ENCODE results near the gene CTCF.

CTCF gene

GRCh38 chr16:67534431-67534830, 27.9 kb upstream of the CTCF start:
- in situ Hi-C loops (cut with MboI; ENCODE audit: low sequenced_read_pairs): no loop called here

DNA sequence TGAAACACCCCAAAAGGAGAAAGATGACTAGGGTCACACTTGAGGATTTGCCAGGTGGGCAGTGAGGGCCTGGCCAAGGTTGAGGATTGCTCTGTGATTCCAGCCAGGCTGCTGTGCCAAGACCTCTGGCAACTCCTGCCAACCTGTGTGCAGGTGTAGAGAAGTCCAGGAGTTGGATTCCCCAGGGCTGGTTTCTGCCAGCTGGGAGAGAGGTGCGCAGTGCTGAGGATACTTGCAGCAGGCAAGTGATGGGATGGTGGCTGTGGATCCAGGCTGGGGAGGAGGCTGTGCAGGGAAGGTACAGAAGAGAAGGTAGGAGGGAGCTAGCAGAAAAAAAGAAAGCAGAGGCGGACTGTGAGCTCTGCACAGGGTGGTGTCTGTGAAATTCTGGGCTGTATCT, 27.1 kb upstream of the CTCF start:
- in situ Hi-C loops (cut with MboI; ENCODE audit: low sequenced_read_pairs): no loop called here

DNA sequence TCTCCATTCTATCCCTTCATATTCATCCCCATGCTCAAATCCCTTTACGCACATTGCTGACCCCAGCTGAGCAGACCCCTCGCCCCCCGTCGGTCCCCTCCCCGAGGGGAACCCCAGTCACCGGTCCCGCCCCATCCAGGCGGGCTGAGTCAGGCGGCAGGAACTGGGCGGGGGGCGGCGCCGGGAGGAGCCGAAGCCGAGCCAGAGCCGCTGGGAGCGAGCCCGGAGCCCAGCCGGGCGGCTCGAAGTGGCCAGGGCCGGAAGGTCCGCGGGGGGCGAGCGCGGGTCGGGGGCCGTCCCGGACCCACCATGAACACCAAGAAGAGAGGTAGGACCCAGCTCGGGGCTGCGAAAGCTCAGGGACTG, 25.1 kb upstream of the CTCF start:
- in situ Hi-C loops (cut with MboI; ENCODE audit: low sequenced_read_pairs): no loop called here

- in situ Hi-C loops (cut with MboI; ENCODE audit: low sequenced_read_pairs): no loop called here
These were observed 24.4 kb upstream of the CTCF start for GRCh38 chr16:67537636-67538591.

- in situ Hi-C loops (cut with MboI; ENCODE audit: low sequenced_read_pairs): no loop called here
These were observed 23.6 kb upstream of the CTCF start for GRCh38 chr16:67538666-67539101.

GRCh38 chr16:67539271-67539670, 23.1 kb upstream of the CTCF start:
- in situ Hi-C loops (cut with MboI; ENCODE audit: low sequenced_read_pairs): no loop called here

GRCh38 chr16:67539691-67540635, 22.4 kb upstream of the CTCF start:
- in situ Hi-C loops (cut with MboI; ENCODE audit: low sequenced_read_pairs): no loop called here

DNA sequence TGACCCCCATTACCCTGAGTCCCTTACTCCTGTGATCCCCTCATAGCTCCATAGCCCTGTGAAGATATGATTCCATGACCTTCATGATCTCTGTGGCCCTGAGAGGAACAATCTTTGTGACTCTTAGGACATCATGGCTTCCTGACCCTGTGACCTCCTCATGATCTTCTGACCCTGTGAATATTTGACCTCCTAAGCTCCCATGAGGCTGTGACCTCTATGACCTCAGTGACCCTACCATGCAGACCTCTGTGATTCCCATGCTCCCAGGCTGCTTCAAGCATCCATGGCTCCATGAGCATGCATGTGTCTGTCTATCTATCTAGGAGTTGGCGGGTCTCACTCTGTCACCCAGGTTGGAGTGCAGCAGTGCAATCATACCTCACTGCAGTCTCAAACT, 21.6 kb upstream of the CTCF start:
- in situ Hi-C loops (cut with MboI; ENCODE audit: low sequenced_read_pairs): no loop called here

DNA sequence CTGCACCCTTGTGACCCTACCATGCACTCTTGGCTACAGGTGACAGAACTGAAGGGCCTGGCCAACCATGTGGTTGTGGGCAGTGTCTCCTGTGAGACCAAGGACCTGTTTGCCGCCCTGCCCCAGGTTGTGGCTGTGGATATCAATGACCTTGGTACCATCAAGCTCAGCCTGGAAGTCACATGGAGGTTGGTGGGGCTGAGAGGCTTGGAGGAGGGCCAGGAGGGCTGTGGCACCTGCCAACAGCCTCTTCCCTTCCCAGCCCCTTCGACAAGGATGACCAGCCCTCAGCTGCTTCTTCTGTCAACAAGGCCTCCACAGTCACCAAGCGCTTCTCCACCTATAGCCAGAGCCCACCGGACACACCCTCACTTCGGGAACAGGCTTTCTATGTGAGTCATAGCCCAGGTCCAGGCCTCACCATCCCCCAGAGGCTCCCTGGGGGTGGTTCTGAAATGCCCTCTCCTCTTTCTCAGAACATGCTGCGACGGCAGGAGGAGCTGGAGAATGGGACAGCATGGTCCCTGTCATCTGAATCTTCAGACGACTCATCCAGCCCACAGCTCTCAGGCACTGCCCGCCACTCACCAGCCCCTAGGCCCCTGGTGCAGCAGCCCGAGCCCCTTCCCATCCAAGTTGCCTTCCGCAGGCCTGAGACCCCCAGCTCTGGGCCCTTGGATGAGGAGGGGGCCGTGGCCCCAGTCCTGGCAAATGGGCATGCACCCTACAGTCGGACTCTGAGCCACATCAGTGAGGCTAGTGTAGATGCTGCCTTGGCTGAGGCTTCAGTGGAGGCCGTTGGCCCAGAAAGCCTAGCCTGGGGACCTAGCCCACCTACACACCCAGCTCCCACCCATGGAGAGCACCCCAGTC, 20.7 kb upstream of the CTCF start:
- in situ Hi-C loops (cut with MboI; ENCODE audit: low sequenced_read_pairs): no loop called here

DNA sequence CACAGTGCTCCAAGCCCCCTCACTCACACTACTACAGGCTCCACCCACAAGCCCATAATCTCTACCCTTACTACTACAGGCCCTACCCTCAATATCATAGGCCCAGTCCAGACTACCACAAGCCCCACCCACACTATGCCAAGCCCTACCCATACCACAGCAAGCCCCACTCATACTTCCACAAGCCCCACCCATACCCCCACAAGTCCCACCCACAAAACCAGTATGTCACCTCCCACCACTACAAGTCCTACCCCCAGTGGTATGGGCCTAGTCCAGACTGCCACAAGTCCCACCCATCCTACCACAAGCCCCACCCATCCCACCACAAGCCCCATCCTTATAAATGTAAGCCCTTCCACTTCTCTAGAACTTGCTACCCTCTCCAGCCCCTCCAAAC, 19.9 kb upstream of the CTCF start:
- in situ Hi-C loops (cut with MboI; ENCODE audit: low sequenced_read_pairs): no loop called here

GRCh38 chr16:67543036-67543435, 19.3 kb upstream of the CTCF start:
- in situ Hi-C loops (cut with MboI; ENCODE audit: low sequenced_read_pairs): no loop called here

DNA sequence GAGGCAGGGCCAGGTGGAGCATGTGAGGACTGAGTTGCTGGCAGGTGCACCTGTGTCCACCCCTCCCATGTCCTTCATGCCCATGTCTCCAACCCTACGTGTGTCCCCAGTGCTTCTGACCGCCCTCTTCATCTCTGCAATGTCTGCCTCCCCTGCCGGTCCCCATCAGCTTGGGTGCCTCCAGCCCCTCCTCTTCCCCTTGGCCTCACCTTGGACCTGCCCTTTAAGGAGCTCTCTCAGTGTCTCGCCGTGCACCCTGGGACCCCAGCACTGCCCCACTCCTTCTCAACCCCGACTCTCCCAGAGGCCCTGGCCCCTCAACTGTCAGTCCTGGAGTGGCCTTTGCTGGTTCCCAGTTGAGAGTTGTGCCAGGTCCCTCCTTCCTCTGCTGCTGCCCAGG, 18.7 kb upstream of the CTCF start:
- in situ Hi-C loops (cut with MboI; ENCODE audit: low sequenced_read_pairs): no loop called here

DNA sequence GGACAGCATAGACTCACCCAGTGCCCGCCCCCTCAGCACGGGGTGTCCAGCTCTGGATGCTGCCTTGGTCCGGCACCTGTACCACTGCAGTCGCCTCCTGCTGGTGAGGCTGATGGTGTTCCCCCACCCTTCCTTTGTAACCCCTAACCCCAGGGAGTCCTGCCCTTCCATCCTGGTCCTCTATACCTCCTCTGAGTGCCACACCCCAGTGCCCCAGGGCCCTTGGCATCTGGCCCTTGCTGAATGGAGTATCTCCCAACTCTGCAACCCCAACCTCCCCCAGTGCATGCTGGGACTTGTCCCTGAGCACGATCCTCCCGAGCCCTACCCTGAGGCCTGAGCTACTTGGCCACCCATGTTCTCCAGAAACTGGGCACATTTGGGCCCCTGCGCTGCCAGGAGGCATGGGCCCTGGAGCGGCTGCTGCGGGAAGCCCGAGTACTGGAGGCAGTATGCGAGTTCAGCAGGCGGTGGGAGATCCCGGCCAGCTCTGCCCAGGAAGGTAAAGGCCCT, 17.9 kb upstream of the CTCF start:
- in situ Hi-C loops (cut with MboI; ENCODE audit: low sequenced_read_pairs): no loop called here

- in situ Hi-C loops (cut with MboI; ENCODE audit: low sequenced_read_pairs): no loop called here
These were observed 17.3 kb upstream of the CTCF start for GRCh38 chr16:67544844-67545664.

DNA sequence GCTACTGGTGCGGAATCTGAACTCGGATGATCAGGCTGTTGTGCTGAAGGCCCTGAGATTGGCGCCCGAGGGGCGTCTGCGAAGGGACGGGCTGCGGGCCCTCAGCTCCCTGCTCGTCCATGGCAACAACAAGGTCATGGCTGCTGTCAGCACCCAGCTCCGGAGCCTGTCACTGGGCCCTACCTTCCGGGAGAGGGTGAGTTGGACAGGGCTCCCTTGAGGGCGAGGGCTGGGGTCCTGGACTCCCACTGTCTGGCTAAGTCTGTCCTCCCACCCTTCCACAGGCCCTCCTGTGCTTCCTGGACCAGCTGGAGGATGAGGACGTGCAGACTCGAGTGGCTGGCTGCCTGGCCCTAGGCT, 16.7 kb upstream of the CTCF start:
- in situ Hi-C loops (cut with MboI; ENCODE audit: low sequenced_read_pairs): no loop called here

DNA sequence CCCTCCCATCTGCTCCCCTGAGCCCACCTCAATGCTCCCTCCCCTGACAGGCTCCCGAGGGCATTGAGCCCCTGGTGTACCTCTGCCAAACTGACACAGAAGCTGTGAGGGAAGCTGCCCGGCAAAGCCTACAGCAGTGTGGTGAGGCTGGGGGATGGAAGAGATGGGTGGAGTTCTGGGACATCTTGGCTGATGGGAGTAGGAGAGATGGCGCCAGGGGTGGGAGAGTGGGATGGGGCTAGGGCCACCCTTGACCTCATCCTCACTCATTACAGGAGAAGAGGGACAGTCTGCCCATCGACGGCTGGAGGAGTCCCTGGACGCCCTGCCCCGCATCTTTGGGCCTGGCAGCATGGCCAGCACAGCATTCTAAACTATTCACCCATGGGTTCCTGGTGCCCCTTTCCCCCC, 16.2 kb upstream of the CTCF start:
- in situ Hi-C loops (cut with MboI; ENCODE audit: low sequenced_read_pairs): no loop called here

- in situ Hi-C loops (cut with MboI; ENCODE audit: low sequenced_read_pairs): no loop called here
These were observed 15.4 kb upstream of the CTCF start for GRCh38 chr16:67546761-67547422.

- in situ Hi-C loops (cut with MboI; ENCODE audit: low sequenced_read_pairs): no loop called here
These were observed 14.7 kb upstream of the CTCF start for GRCh38 chr16:67547423-67548264.

Measured in HL-60/S4 treated with retinoic acid at 250 ng/mL for 4 days and 3 days (cell line).